Fibroblast of villous mesenchyme (primary cell): ENCODE data around the gene MTO1. TPM values are rescaled to one million over a fixed set of nuclear protein-coding genes. Genes with fewer than 3 reads are reported as not detected.
"Not testable (repeated sequence)": the region's sequence is repeated elsewhere in the genome, so short reads cannot be mapped to it uniquely, and the experiment has no call there.

Source experiments
- DNase-seq: peaks from one replicate; pipeline ENCODE4 v3.0.0-alpha.2; 2010; ENCODE audit warnings: low read depth
- H3K4me3 ChIP-seq: 2 replicates; pipeline ENCODE4 v1.5.1; 2011; ENCODE audit warnings: low read depth, mild to moderate bottlenecking, low read length
- CTCF ChIP-seq: IDR thresholded peaks from 2 replicates; pipeline ENCODE4 v1.5.1; 2012; ENCODE audit warnings: low read depth, mild to moderate bottlenecking, low read length; ENCODE audit not compliant: insufficient read depth
- total RNA-seq: library from RNA; depleted of rRNA; stranded (reverse); fragments of >200 nt; gene quantifications from 2 replicates; pipeline ENCODE4 v1.2.3, GENCODE V29; 2012

Gene MTO1
- total RNA-seq, 1 donor: 59.2 TPM

DNA sequence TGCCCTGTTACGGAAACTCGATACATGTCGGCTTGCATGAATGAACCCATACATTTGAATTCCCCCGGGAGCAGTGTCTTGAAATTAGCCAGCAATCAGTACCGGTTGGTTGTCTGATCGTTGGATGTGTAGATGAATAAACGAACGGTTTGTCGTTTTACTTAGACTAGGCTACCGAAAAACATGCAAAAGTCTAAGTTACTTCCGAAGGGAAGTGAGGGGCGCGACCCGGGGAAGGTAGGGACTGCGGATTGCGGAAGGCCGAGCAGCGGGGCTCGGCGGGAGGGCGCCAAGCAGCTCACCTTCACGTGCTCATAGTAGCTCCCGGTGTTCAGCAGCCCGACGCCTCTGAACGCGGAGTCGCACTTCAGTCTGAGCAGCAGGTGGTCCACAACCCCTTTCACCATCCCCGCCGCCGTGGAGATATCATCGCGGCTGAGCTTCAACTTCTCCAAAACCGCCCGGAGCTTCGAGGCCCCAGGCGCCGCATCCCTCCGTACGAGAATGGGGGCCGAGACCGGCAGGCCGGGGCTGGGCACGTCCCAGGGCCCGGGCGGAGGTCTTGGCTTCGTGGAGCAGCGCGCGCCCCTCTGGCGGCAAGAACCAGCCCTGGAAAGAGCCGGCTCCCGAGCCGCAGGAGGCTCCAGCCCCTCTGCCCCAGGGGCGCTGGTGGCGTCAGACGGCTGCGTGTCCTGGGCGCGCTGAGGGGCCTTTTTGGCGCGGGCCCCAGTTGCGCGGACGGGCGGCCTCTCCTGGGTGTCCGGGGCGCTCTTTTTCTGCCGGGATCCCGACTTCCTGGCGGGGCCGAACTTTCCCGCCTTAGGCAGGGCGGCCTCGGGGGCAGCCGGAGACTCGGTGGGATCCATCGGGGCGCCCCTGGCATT lies 10.1 kb upstream of the MTO1 start:
- no peak for TF ChIP-seq CTCF
- H3K4me3 ChIP-seq: peak overlapping the region; percentile 76
- DNase-seq: peak; percentile 50

DNA sequence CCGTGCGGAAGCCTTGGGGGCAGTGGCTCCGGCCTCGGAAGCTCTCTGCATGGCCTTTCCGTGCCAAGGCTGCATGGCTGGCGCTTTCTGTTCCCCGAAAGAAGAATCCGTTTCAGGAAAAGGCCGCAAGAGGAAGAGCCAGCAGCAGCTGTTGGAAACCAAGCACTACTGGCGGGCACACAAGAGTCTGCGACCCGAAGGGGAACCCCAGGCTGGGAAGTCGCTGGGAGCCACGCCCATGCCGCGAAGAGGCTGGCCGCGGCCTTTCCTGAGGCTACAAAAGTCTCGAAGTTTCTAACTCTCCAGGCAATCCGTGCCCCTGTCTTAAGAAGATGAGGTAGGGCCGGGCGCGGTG lies 9.5 kb upstream of the MTO1 start, which contains the start of gene CGAS:
CGAS (minus strand) TSS at position 191 of the 355 bp plus-strand sequence; CDS start at position 75, 116 bp downstream.
- TF ChIP-seq CTCF: no peak
- peak within 1 kb of the TSS; percentile 76 for H3K4me3 ChIP-seq
- DNase-seq: peak; percentile 72

DNA sequence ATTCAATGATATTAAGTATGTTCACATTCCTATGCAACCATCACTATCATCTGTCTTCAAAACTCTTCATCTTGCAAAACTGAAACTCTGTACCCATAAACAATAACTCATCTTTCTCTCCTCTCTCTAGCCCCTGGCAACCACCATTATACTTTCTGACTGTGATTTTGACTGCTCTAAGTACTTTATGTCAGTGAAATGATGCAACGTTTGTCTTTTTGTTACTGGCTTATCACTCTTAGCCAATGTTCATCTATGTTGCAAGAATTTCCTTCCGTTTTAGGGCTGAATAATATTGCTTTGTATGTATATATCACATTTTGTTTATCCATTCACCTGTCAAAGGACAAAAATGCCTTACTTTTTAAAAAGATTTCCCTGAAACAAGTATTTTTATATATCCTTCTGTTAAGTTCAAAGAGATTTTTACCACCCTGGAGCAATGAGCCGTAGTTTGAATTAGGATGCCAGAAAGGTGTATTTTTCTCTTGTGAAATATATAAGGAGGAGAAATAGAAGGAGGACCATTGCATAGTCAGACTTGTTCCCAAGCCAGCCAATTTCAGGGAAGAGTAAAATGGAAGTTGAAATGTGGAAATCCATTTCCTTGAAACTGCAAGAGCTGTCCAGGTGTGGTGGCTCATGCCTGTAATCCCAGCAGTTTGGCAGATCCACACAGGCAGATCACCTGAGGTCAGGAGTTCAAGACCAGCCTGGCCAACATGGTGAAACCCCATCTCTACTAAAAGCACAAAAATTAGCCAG lies 5.5 kb upstream of the MTO1 start:
- peak; percentile 77 for DNase-seq
- H3K4me3 ChIP-seq: no peak overlapping the region
- TF ChIP-seq CTCF: no peak

DNA sequence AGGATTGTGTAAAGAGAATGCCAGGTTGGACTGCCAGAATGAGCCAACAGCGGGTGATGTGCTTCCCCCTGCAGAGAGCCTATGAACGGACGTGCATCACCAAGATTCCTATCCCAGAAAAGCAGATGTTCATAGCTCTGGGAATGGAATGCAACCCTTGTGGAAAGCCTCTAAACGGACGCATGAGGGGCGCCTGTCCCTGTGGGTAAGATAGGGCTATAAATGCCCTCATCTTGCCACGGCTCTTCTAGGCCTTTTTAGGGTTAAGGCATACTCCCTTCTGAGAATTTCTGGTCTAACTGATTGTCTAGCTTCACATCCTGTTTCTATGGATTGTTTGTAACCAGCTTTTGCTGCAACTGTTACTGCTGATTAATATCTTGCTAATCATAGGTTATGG lies 2.1 kb upstream of the MTO1 start:
- not testable (repeated sequence) for H3K4me3 ChIP-seq, DNase-seq

GRCh38 chr6:73460056-73460455 lies 1.5 kb upstream of the MTO1 start:
- TF ChIP-seq CTCF: no peak
- H3K4me3 ChIP-seq: no peak overlapping the region
- no peak for DNase-seq

DNA sequence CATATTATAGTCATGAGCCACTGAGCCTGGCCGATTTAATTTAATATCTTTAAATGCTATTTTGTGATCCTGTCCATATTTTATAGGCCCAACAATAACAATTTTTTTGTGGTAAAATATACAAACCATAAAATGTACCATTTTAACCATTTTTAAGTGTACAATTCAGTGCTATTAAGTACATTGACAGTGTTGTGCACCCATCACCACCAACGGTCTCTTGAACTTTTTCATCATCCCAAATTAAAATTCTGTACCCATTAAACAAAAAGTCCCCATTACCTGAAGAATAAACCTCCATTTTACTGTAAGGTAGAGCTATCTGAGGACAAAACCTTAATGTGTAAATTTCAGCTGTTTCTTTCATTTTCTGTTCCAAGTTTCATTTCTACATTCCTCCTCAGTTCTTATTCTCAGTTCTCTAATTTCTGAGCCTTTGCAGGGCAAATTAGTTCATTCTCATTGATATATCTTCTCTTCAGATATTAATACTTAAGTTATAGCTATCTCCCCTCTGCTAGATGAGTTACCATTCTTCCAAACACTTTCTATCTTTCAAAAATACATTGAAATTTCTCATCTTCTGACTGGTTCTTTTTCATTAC lies 10.3 kb downstream of the MTO1 start:
- DNase-seq: no peak
- H3K4me3 ChIP-seq: no peak overlapping the region
- TF ChIP-seq CTCF: no peak

DNA sequence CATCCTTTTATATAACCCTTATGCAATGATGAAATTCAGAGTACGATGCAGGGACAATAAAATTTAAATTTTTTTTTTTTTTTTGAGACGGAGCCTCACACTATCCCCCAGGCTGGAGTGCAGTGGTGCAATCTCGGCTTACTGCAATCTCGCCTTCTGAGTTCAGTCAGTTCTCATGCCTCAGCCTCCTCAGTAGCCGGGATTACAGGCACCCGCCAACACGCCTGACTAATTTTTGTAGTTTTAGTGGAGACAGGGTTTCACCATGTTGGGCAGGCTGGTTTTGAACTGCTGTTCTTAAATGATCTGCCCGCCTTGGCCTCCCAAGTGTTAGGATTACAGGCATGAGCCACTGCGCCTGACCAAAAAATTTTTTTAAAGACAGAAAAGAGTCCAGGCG lies 15.2 kb downstream of the MTO1 start:
- TF ChIP-seq CTCF: no peak
- H3K4me3 ChIP-seq: no peak overlapping the region
- no peak for DNase-seq
